MCF 10A (cell line): ENCODE data around the gene TMEM87A. TPM values are rescaled to one million over a fixed set of nuclear protein-coding genes. Genes with fewer than 3 reads are reported as not detected.

Experiments
- BruUV-seq: library from RNA; stranded (reverse); fragments of 400-500 nt; replicated peaks from 2 replicates; lab custom pipeline; 2021; lab: Mats Ljungman, UMichigan
- CTCF ChIA-PET: fragments of 300-600 bp; sonication (Branson Sonifier 250); formaldehyde crosslinking; extraction: SDS; loops from one replicate; lab custom pipeline; 2021; ENCODE audit warnings: antibody characterized with exemption, inconsistent platforms; lab: Yijun Ruan, JAX
- POLR2A ChIA-PET: fragments of 300-600, 350-650 bp; sonication (Branson Sonifier 250); formaldehyde crosslinking; extraction: SDS; loops from one replicate; lab custom pipeline; 2020; ENCODE audit warnings: antibody characterized with exemption, inconsistent platforms; lab: Yijun Ruan, JAX
- DNase-seq: peaks from one replicate; pipeline ENCODE4 v3.0.0-alpha.2; 2018; ENCODE audit not compliant: unreplicated experiment
- H3K27ac Mint-ChIP-seq: one replicate; pipeline ENCODE4 v1.8.0; 2022; ENCODE audit warnings: mild to moderate bottlenecking, low read depth, mixed read lengths; ENCODE audit not compliant: unreplicated experiment
- H3K27me3 Mint-ChIP-seq: one replicate; pipeline ENCODE4 v1.8.0; 2022; ENCODE audit warnings: mixed read lengths; ENCODE audit not compliant: insufficient read depth, unreplicated experiment
- H3K36me3 Mint-ChIP-seq: one replicate; pipeline ENCODE4 v1.8.0; 2022; ENCODE audit warnings: mild to moderate bottlenecking, moderate library complexity, mixed read lengths; ENCODE audit not compliant: insufficient read depth, unreplicated experiment
- H3K4me1 Mint-ChIP-seq: one replicate; pipeline ENCODE4 v1.8.0; 2022; ENCODE audit warnings: mixed read lengths; ENCODE audit not compliant: insufficient read depth, unreplicated experiment
- H3K4me3 Mint-ChIP-seq: one replicate; pipeline ENCODE4 v1.8.0; 2022; ENCODE audit warnings: mild to moderate bottlenecking, moderate library complexity, mixed read lengths; ENCODE audit not compliant: unreplicated experiment
- H3K9me3 Mint-ChIP-seq: one replicate; pipeline ENCODE4 v1.8.0; 2022; ENCODE audit warnings: mixed read lengths; ENCODE audit not compliant: unreplicated experiment
- intact Hi-C: fragments of 100-400 bp; cut with micrococcal nuclease; formaldehyde crosslinking; loops from 2 replicates; pipeline ENCODE4 v1.14.1; 2022
- total RNA-seq: library from RNA; stranded (reverse); gene quantifications from 2 replicates; pipeline ENCODE4 v1.2.3, GENCODE V29; 2022
- TF ChIP-seq, protein P1 (sequence below): fragments of 200-600 bp; IDR thresholded peaks from one replicate; pipeline ENCODE4 v1.8.0; 2022; ENCODE audit warnings: antibody characterized with exemption, mild to moderate bottlenecking; ENCODE audit not compliant: unreplicated experiment

Gene TMEM87A
- total RNA-seq, 1 experiment from 2014 or later = 51.3 TPM

DNA sequence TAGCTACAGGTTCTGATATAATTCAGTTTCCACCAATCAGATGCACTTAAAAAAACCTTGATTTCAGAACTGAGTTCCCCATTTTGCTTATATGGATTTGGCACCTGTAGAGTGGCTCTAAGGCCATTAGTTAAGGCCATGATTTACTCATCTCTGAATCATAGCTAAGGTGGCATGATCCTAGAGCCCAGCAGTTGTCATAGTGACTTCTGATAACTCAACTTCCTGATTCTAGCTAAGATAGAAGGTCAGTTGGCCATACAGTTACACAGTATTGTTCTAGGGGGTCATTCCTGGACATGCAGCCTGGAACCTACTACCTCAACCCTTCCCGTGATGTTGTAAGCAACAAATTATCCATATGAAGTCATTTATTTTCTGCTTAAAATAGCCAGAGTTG is 15.9 kb upstream of the TMEM87A start:
- H3K27me3 Mint-ChIP-seq = no peaks in the 10 kb centered on the region
- no peak overlapping the region for H3K4me3 Mint-ChIP-seq
- no peaks in the 10 kb centered on the region for H3K9me3 Mint-ChIP-seq
- DNase-seq = no peak
- POLR2A ChIA-PET = interaction anchor here (0.6 to 1.8 kb wide), 2 partner anchors 16 to 807 kb away, joined by 3 to 7 read pairs; partner anchors contain the start of genes GANC and TMEM87A
- CTCF ChIA-PET = no interaction called here
- H3K4me1 Mint-ChIP-seq = peaks cover 11% of the 10 kb centered on the region
- intact Hi-C loops = no loop called here
- peaks cover 42% of the 10 kb centered on the region for H3K36me3 Mint-ChIP-seq
- TF ChIP-seq, protein P1, sequence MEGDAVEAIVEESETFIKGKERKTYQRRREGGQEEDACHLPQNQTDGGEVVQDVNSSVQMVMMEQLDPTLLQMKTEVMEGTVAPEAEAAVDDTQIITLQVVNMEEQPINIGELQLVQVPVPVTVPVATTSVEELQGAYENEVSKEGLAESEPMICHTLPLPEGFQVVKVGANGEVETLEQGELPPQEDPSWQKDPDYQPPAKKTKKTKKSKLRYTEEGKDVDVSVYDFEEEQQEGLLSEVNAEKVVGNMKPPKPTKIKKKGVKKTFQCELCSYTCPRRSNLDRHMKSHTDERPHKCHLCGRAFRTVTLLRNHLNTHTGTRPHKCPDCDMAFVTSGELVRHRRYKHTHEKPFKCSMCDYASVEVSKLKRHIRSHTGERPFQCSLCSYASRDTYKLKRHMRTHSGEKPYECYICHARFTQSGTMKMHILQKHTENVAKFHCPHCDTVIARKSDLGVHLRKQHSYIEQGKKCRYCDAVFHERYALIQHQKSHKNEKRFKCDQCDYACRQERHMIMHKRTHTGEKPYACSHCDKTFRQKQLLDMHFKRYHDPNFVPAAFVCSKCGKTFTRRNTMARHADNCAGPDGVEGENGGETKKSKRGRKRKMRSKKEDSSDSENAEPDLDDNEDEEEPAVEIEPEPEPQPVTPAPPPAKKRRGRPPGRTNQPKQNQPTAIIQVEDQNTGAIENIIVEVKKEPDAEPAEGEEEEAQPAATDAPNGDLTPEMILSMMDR = no peak
- no peak overlapping the region for H3K27ac Mint-ChIP-seq
- BruUV-seq = no TSS peak

DNA sequence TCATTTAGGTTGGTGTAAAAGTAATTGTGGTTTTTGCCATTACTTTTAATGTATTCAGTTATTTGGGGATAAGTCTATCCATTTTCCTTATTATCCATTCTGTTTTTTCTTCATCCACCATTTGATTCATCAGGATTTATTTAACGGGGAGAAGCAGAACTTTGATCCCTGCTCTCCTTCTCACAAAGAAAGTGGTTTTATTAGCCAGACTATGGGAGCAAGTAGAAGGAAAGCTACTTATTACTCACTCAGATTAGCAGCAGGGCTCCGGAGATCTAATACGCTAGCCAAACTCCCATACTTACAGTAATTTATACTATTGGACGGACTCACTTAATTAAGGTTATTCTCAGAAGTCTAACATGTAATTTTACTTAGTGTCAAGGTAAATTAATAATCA is 14.7 kb upstream of the TMEM87A start:
- intact Hi-C loops = no loop called here
- Mint-ChIP-seq H3K4me1 (peaks cover 11% of the 10 kb centered on the region), H3K4me3 (no peak overlapping the region), H3K9me3 (no peaks in the 10 kb centered on the region), H3K27ac (no peak overlapping the region), H3K36me3 (peaks cover 34% of the 10 kb centered on the region), H3K27me3 (no peaks in the 10 kb centered on the region)
- no peak for DNase-seq
- no TSS peak for BruUV-seq
- TF ChIP-seq, protein P1 = no peak
- ChIA-PET CTCF (no interaction called here), POLR2A (interaction anchor here (1.3 to 1.4 kb wide), 2 partner anchors 13 to 15 kb away, joined by 4 to 5 read pairs; partner anchors contain the start of genes GANC and TMEM87A)

DNA sequence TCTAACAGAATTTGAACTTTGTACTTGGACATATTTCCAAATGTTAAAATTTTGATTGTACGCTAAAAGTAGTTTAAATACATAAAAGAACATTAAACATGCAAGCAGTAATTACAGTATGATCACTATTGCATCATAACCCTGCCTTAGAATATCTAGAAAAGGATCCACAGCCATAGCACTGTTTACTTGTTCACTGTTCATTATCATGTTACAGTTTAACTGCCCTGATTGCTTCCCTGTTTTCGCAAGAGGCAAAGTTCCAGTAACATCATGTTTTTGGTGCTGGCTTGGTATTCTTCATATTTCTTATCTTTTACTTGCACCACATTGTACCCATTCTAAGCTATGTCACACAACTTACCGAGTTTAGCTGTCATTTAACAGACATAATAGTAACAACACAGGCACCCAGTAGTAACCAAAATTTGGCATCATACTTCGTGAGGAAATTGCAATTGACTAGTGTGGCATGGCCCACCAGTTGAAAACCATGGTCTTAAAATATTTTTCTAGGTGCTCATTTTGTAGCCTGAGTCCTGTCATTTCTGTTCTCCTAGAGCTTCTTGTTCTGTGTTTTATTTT is 13.3 kb upstream of the TMEM87A start:
- intact Hi-C loops = no loop called here
- Mint-ChIP-seq H3K27ac (no peak overlapping the region), H3K4me3 (no peak overlapping the region), H3K27me3 (no peaks in the 10 kb centered on the region), H3K4me1 (peaks cover 11% of the 10 kb centered on the region), H3K36me3 (peaks cover 20% of the 10 kb centered on the region), H3K9me3 (no peaks in the 10 kb centered on the region)
- CTCF ChIA-PET = interaction anchor here (1.3 kb wide), 1 partner anchor 9 kb away, joined by 4 read pairs; no protein-coding TSS in a partner anchor
- TF ChIP-seq, protein P1 = no peak
- no TSS peak for BruUV-seq
- peak; percentile 46 for DNase-seq
- POLR2A ChIA-PET = interaction anchor here (1.3 to 3.9 kb wide), 3 partner anchors 12 to 13 kb away, joined by 4 to 39 read pairs (median 5); partner anchors contain the start of genes GANC and TMEM87A

DNA sequence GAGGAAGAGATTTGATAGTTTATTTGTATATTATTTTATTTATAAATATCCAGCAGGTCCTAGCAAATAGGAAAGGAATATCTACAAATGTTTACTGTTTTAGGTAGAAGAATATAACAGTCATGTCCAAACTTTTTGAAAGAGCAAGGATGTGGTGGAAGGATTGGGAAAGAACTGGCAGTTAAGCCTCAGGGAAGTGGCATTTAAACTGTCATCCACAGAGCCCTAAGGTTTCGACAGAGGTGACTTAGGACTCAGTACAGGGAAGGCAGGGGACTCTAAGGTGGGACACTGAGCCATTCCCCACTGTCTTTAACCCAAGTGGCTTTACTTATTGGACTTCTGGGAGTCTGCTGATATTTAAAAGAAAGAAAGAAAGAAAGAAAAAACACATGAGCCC is 11.8 kb upstream of the TMEM87A start:
- ChIA-PET POLR2A (interaction anchor here (3.9 kb wide), 1 partner anchor 11 kb away, joined by 39 read pairs; the partner anchor contains the start of genes GANC and TMEM87A), CTCF (interaction anchor here (0.5 to 1.0 kb wide), 2 partner anchors 9 to 45 kb away, joined by 3 read pairs; no protein-coding TSS in a partner anchor)
- Mint-ChIP-seq H3K4me1 (peaks cover 11% of the 10 kb centered on the region), H3K4me3 (no peak overlapping the region), H3K27ac (no peak overlapping the region), H3K36me3 (peaks cover 27% of the 10 kb centered on the region), H3K27me3 (no peaks in the 10 kb centered on the region), H3K9me3 (no peaks in the 10 kb centered on the region)
- intact Hi-C loops = no loop called here
- BruUV-seq = no TSS peak
- TF ChIP-seq, protein P1 = no peak
- no peak for DNase-seq
